Measurements from ENCODE around the gene MED17.

GRCh38 chr11:93801366-93801765 lies 17.3 kb downstream of the MED17 start:
- no peak for TF ChIP-seq CTCF (IDR thresholded peaks at IDR 0.05 in 8 of 11, conservative IDR thresholded peaks at IDR 0.05 in 3 of 11)
- no peak for TF ChIP-seq POLR2AphosphoS5 (IDR thresholded peaks at IDR 0.05)
- TF ChIP-seq POLR2A (IDR thresholded peaks at IDR 0.05), result no peak
